ENCODE measurements around the gene KNDC1.

GRCh38 chr10:133204226-133205015 is 44.4 kb downstream of the KNDC1 start:
- TF ChIP-seq CTCF (IDR thresholded peaks at IDR 0.05; ENCODE audit: poor library complexity, severe bottlenecking) (no peak), POLR2AphosphoS5 (IDR thresholded peaks at IDR 0.05) (no peak), SMC3 (conservative IDR thresholded peaks at IDR 0.05; ENCODE audit: poor library complexity) (no peak), EZH2 (IDR thresholded peaks at IDR 0.05; ENCODE audit: borderline replicate concordance, insufficient read depth, low read length, poor library complexity, severe bottlenecking) (no peak)
